CD4-positive, alpha-beta T cell (primary cell): Measurements from ENCODE around the gene MEIS1. TPM values are rescaled to one million over a fixed set of nuclear protein-coding genes. Genes with fewer than 3 reads are reported as not detected.

Experiments
- ATAC-seq: fragments of 200-7000 bp; cut with Tn5 transposase; one replicate; pipeline ENCODE4 v1.10.0; 2022; ENCODE audit warnings: mild to moderate bottlenecking; ENCODE audit not compliant: poor library complexity
- CTCF ChIA-PET: fragments of 350-600 bp; sonication (Branson Sonifier 250); formaldehyde crosslinking; loops from one replicate; lab custom pipeline; 2021; ENCODE audit warnings: antibody characterized with exemption, inconsistent platforms; lab: Charles Lee
- POLR2A ChIA-PET: fragments of 350-600 bp; sonication (Branson Sonifier 250); formaldehyde crosslinking; loops from one replicate; lab custom pipeline; 2021; ENCODE audit warnings: antibody characterized with exemption, inconsistent platforms; lab: Charles Lee
- DNase-seq, 14 experiments: peaks; one replicate each; pipeline ENCODE4 v3.0.0-alpha.2; 2013 to 2020; ENCODE audit warnings: mixed read lengths in 2 of 14
- H3K27ac ChIP-seq, 2 donors: one replicate each; pipeline versions ENCODE4 v1.5.1 to v1.7.0; 2013; ENCODE audit warnings: low read length in 2 of 2, low read depth in 1 of 2, mild to moderate bottlenecking in 1 of 2
- H3K27me3 ChIP-seq, 2 experiments: 1 replicate in 1 of 2; 2 replicates in 1 of 2; pipeline versions ENCODE4 v1.6.1 to v1.7.0; 2013; ENCODE audit warnings: low read length in 2 of 2, control low read depth in 1 of 2, mild to moderate bottlenecking in 1 of 2, moderate library complexity in 1 of 2; ENCODE audit not compliant: insufficient read depth in 2 of 2, control insufficient read depth in 1 of 2
- H3K36me3 ChIP-seq: one replicate; pipeline ENCODE4 v1.6.1; 2013; ENCODE audit warnings: low read length, control low read depth; ENCODE audit not compliant: insufficient read depth
- H3K4me1 ChIP-seq: one replicate; pipeline ENCODE4 v1.6.1; 2013; ENCODE audit warnings: low read length, control low read depth; ENCODE audit not compliant: insufficient read depth
- H3K4me3 ChIP-seq: one replicate; pipeline ENCODE4 v1.5.1; 2013; ENCODE audit warnings: mild to moderate bottlenecking, low read length, moderate library complexity
- H3K9me3 ChIP-seq, 2 experiments: 1 replicate in 1 of 2; 2 replicates in 1 of 2; pipeline versions ENCODE4 v1.6.1 to v1.7.0; 2013; ENCODE audit warnings: low read length in 2 of 2, mild to moderate bottlenecking in 2 of 2, control low read depth in 1 of 2, moderate library complexity in 1 of 2; ENCODE audit not compliant: control insufficient read depth in 1 of 2, insufficient read depth in 1 of 2
- H3K27ac Mint-ChIP-seq: one replicate; pipeline ENCODE4 v1.8.0; 2020; ENCODE audit warnings: mixed read lengths
- H3K27me3 Mint-ChIP-seq: one replicate; pipeline ENCODE4 v1.8.0; 2021; ENCODE audit warnings: mixed read lengths
- H3K36me3 Mint-ChIP-seq: one replicate; pipeline ENCODE4 v1.8.0; 2021; ENCODE audit warnings: low read depth, mixed read lengths
- H3K4me1 Mint-ChIP-seq: one replicate; pipeline ENCODE4 v1.8.0; 2021; ENCODE audit warnings: low read depth, mixed read lengths
- H3K4me3 Mint-ChIP-seq: one replicate; pipeline ENCODE4 v1.8.0; 2020; ENCODE audit warnings: mild to moderate bottlenecking, mixed read lengths
- H3K9me3 Mint-ChIP-seq: one replicate; pipeline ENCODE4 v1.8.0; 2020; ENCODE audit warnings: mixed read lengths
- intact Hi-C, 2 experiments: fragments of 100-400 bp; cut with DNase I in 1 of 2; cut with micrococcal nuclease in 1 of 2; formaldehyde crosslinking; loops; one replicate each; pipeline versions ENCODE4 v1.15.1 to v1.9.0; 2023 to 2025; cut with DNase I, micrococcal nuclease
- total RNA-seq, 174 experiments: library from RNA in 2 of 174; stranded (reverse) in 2 of 174; gene quantifications; one replicate each; pipeline ENCODE4 v1.2.3 and lab custom pipeline; 2021 to 2026
- TF ChIP-seq, protein P1 (sequence below): fragments of 200-600 bp; IDR thresholded peaks from one replicate; pipeline ENCODE4 v1.8.0; 2022; ENCODE audit warnings: antibody characterized with exemption, mild to moderate bottlenecking

Gene MEIS1
- total RNA-seq, 2 experiments from 2014 or later, result not detected

DNA sequence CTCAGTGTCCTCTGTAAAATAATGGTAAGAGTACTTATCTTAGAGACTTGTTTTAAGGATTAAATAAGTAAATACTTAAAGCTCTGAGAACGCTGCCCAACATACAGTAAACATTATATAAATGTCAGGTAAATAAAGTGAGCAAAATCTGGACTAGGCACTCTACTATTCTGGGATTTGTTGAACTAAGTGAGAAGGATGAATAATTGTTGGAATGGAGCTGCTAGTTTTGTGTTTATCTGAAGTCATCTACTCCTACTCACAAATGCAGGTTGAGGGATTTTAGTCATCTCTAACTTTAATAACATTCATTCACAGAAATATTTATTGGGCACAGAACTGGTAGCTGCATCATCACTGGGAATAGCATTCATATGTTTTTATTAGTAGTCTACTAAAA, 103.4 kb downstream of the MEIS1 start:
- Histone ChIP-seq H3K36me3 (no peaks in the 10 kb centered on the region), H3K4me1 (no peaks in the 10 kb centered on the region), H3K9me3 (no peaks in the 10 kb centered on the region), H3K27ac (no peak overlapping the region), H3K4me3 (no peak overlapping the region), H3K27me3 (no peaks in the 10 kb centered on the region)
- ATAC-seq (no peak), DNase-seq (no peak)
- Mint-ChIP-seq H3K27ac (no peak overlapping the region), H3K4me1 (no peaks in the 10 kb centered on the region), H3K9me3 (no peaks in the 10 kb centered on the region), H3K4me3 (no peak overlapping the region), H3K36me3 (no peaks in the 10 kb centered on the region), H3K27me3 (peaks cover 8% of the 10 kb centered on the region)
- ChIA-PET POLR2A (no interaction called here), CTCF (no interaction called here)
- intact Hi-C loops, result no loop called here
- TF ChIP-seq, protein P1, sequence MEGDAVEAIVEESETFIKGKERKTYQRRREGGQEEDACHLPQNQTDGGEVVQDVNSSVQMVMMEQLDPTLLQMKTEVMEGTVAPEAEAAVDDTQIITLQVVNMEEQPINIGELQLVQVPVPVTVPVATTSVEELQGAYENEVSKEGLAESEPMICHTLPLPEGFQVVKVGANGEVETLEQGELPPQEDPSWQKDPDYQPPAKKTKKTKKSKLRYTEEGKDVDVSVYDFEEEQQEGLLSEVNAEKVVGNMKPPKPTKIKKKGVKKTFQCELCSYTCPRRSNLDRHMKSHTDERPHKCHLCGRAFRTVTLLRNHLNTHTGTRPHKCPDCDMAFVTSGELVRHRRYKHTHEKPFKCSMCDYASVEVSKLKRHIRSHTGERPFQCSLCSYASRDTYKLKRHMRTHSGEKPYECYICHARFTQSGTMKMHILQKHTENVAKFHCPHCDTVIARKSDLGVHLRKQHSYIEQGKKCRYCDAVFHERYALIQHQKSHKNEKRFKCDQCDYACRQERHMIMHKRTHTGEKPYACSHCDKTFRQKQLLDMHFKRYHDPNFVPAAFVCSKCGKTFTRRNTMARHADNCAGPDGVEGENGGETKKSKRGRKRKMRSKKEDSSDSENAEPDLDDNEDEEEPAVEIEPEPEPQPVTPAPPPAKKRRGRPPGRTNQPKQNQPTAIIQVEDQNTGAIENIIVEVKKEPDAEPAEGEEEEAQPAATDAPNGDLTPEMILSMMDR, result no peak

DNA sequence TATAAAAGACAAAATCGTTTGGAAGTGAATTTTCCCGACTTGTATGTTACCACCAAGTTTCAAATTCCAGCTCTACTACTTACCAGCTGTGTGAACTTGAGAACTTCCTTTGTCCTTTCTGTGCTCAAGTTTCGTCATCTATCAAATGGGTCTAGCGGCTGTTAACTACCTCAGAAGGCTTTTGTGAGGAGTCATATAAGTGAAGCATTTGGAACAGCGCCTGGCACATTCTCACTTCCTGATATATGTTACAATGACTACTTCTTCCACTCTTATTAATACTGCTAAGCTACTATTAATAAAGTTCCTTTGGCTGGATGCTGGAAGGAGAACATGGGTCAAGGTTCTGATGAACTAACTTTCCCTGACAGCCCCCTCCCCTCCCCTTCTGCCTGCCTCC, 104.5 kb downstream of the MEIS1 start:
- H3K4me3 Mint-ChIP-seq, result no peak overlapping the region
- DNase-seq (no peak), ATAC-seq (no peak)
- intact Hi-C loops, result no loop called here
- H3K9me3 Mint-ChIP-seq, result no peaks in the 10 kb centered on the region
- TF ChIP-seq, protein P1, result no peak
- Histone ChIP-seq H3K27ac (no peak overlapping the region), H3K9me3 (no peaks in the 10 kb centered on the region), H3K4me1 (no peaks in the 10 kb centered on the region), H3K27me3 (no peaks in the 10 kb centered on the region), H3K36me3 (no peaks in the 10 kb centered on the region), H3K4me3 (no peak overlapping the region)
- POLR2A ChIA-PET, result no interaction called here
- H3K27ac Mint-ChIP-seq, result no peak overlapping the region
- peaks cover 8% of the 10 kb centered on the region for H3K27me3 Mint-ChIP-seq
- CTCF ChIA-PET, result interaction anchor here (0.9 kb wide), 1 partner anchor 103 kb away, joined by 4 read pairs; no protein-coding TSS in a partner anchor
- H3K4me1 Mint-ChIP-seq, result no peaks in the 10 kb centered on the region
- no peaks in the 10 kb centered on the region for H3K36me3 Mint-ChIP-seq

DNA sequence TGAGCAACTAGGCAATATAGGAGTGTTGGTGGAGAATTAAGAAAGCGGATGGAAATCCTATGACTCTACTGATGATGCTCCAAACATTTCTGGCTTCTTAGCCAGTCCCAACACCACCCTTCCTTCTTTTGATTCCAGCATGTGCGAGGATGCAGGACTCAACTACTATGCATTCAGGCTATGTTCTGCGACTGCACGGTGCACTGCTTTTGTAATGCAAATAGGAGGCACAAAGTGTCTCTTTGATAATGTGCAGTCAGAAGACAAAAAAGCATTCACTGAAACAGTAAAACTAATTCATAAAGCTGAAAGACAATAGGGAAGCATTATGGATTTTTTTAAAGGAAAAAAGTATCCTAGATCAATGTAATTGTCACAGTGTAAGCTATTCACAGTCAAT, 106.7 kb downstream of the MEIS1 start:
- Mint-ChIP-seq H3K4me1 (no peaks in the 10 kb centered on the region), H3K36me3 (no peaks in the 10 kb centered on the region), H3K4me3 (no peak overlapping the region), H3K27me3 (peaks cover 8% of the 10 kb centered on the region), H3K27ac (no peak overlapping the region), H3K9me3 (no peaks in the 10 kb centered on the region)
- POLR2A ChIA-PET, result no interaction called here
- no peaks in the 10 kb centered on the region for H3K4me1 ChIP-seq
- H3K4me3 ChIP-seq, result no peak overlapping the region
- DNase-seq (no peak), ATAC-seq (no peak)
- H3K27me3 ChIP-seq, result no peaks in the 10 kb centered on the region
- CTCF ChIA-PET, result no interaction called here
- TF ChIP-seq, protein P1, result no peak
- H3K9me3 ChIP-seq, result no peaks in the 10 kb centered on the region
- intact Hi-C loops, result no loop called here
- H3K27ac ChIP-seq, result no peak overlapping the region
- H3K36me3 ChIP-seq, result no peaks in the 10 kb centered on the region
